Spleen (tissue), 7 donors: ENCODE measurements around the gene ELOB.

Source experiments
- POLR2A ChIP-seq, 3 donors: fragments of 450-650 bp; IDR thresholded peaks; one replicate each; pipeline ENCODE4 v1.5.1; 2017; ENCODE audit warnings: antibody characterized with exemption in 3 of 3, mild to moderate bottlenecking in 1 of 3
- TF ChIP-seq, protein P1 (sequence below), 11 experiments: fragments of 200-600 bp in 7 of 11; fragments of 450-650 bp in 4 of 11; sonication (generic) in 4 of 11; IDR thresholded peaks in 8 of 11; conservative IDR thresholded peaks in 3 of 11; 1 replicate in 7 of 11; 2 replicates in 4 of 11; pipeline versions ENCODE4 v1.4.0 to v1.8.0; 2016 to 2021; ENCODE audit warnings: antibody characterized with exemption in 11 of 11, inconsistent platforms in 4 of 11, mild to moderate bottlenecking in 1 of 11
- donor health status: DM: no; HTN: no; CAD: no; lungs with moderate emphysema.
- donor health status: DM: no; HTN: no; CAD: no.
- donor health status: DM: no; HTN: no; CAD: no.

DNA sequence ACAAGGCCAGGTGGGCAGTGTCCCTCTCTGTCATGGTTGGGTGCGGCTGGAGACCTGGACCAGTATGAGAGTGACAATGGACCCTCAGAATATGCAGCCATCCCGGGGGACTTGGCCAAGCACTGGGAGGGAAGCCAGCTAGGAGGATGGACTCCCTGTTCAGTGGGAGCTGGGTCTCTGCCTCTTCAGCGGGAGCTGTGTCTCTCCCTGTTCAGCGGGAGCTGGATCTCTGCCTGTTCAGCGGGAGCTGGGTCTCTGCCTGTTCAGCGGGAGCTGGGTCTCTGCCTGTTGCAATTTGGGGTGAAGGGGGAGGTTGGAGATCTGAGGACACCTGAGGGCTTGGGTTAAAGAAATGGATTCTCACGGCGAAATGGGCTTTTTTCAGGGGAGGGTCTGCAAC is 14.1 kb upstream of the ELOB start:
- TF ChIP-seq, protein P1, sequence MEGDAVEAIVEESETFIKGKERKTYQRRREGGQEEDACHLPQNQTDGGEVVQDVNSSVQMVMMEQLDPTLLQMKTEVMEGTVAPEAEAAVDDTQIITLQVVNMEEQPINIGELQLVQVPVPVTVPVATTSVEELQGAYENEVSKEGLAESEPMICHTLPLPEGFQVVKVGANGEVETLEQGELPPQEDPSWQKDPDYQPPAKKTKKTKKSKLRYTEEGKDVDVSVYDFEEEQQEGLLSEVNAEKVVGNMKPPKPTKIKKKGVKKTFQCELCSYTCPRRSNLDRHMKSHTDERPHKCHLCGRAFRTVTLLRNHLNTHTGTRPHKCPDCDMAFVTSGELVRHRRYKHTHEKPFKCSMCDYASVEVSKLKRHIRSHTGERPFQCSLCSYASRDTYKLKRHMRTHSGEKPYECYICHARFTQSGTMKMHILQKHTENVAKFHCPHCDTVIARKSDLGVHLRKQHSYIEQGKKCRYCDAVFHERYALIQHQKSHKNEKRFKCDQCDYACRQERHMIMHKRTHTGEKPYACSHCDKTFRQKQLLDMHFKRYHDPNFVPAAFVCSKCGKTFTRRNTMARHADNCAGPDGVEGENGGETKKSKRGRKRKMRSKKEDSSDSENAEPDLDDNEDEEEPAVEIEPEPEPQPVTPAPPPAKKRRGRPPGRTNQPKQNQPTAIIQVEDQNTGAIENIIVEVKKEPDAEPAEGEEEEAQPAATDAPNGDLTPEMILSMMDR (IDR thresholded peaks at IDR 0.05 in 8 of 11, conservative IDR thresholded peaks at IDR 0.05 in 3 of 11) = no peak
- no peak for TF ChIP-seq POLR2A (IDR thresholded peaks at IDR 0.05)
